Measurements from ENCODE around the gene FOXA3.

GRCh38 chr19:45922281-45922680, 58.2 kb downstream of the FOXA3 start:
- TF ChIP-seq CTCF (IDR thresholded peaks at IDR 0.05; ENCODE audit: borderline replicate concordance, extremely low read depth, low read length, poor library complexity, severe bottlenecking) (peak; percentile 22), EZH2 (IDR thresholded peaks at IDR 0.05; ENCODE audit: borderline replicate concordance, low read depth, low read length, severe bottlenecking) (no peak)
